ENCODE data around the gene NELL1. TPM values are rescaled to one million over a fixed set of nuclear protein-coding genes. Genes with fewer than 3 reads are reported as not detected.

Gene NELL1
- polyA plus RNA-seq, 1 of the 3 experiments (the other 2 are of a cell fraction): not detected

DNA sequence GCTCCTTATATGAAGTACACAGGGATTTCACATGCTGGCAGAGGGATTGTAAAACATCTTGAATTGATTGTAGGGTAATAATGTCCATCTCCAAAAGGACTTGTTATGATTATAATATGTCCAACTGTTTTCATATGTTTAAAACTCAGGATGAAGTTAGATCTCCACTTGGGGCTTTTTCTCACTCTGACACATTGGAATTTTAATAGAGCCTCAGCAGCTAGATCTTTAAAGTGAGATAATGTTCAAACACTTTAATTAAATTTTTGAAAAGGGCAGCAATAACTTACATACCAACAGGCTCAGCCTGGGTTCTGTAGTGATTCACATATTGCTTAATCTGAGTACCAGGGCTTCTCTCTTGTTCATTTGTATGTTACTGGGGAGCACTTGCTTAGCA is 152.1 kb downstream of the NELL1 start:
- CTCF ChIA-PET: no interaction called here
- TF ChIP-seq, protein P1, sequence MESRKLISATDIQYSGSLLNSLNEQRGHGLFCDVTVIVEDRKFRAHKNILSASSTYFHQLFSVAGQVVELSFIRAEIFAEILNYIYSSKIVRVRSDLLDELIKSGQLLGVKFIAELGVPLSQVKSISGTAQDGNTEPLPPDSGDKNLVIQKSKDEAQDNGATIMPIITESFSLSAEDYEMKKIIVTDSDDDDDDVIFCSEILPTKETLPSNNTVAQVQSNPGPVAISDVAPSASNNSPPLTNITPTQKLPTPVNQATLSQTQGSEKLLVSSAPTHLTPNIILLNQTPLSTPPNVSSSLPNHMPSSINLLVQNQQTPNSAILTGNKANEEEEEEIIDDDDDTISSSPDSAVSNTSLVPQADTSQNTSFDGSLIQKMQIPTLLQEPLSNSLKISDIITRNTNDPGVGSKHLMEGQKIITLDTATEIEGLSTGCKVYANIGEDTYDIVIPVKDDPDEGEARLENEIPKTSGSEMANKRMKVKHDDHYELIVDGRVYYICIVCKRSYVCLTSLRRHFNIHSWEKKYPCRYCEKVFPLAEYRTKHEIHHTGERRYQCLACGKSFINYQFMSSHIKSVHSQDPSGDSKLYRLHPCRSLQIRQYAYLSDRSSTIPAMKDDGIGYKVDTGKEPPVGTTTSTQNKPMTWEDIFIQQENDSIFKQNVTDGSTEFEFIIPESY (IDR thresholded peaks at IDR 0.05; ENCODE audit: borderline replicate concordance, low read depth): no peak
- TF ChIP-seq YY1 (IDR thresholded peaks at IDR 0.05; ENCODE audit: low read depth): no peak
- no peak for TF ChIP-seq NFIC (IDR thresholded peaks at IDR 0.05; ENCODE audit: borderline replicate concordance)
- TF ChIP-seq, protein P2, sequence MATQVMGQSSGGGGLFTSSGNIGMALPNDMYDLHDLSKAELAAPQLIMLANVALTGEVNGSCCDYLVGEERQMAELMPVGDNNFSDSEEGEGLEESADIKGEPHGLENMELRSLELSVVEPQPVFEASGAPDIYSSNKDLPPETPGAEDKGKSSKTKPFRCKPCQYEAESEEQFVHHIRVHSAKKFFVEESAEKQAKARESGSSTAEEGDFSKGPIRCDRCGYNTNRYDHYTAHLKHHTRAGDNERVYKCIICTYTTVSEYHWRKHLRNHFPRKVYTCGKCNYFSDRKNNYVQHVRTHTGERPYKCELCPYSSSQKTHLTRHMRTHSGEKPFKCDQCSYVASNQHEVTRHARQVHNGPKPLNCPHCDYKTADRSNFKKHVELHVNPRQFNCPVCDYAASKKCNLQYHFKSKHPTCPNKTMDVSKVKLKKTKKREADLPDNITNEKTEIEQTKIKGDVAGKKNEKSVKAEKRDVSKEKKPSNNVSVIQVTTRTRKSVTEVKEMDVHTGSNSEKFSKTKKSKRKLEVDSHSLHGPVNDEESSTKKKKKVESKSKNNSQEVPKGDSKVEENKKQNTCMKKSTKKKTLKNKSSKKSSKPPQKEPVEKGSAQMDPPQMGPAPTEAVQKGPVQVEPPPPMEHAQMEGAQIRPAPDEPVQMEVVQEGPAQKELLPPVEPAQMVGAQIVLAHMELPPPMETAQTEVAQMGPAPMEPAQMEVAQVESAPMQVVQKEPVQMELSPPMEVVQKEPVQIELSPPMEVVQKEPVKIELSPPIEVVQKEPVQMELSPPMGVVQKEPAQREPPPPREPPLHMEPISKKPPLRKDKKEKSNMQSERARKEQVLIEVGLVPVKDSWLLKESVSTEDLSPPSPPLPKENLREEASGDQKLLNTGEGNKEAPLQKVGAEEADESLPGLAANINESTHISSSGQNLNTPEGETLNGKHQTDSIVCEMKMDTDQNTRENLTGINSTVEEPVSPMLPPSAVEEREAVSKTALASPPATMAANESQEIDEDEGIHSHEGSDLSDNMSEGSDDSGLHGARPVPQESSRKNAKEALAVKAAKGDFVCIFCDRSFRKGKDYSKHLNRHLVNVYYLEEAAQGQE (IDR thresholded peaks at IDR 0.05; ENCODE audit: low read depth, low read length): no peak
- TF ChIP-seq GATA2 (CRISPR knock-in tag; IDR thresholded peaks at IDR 0.05): no peak
- TF ChIP-seq NRF1 (IDR thresholded peaks at IDR 0.05; ENCODE audit: low read depth, low read length): no peak
- TF ChIP-seq TCF12 (IDR thresholded peaks at IDR 0.05): no peak
- TF ChIP-seq TEAD4 (IDR thresholded peaks at IDR 0.05; ENCODE audit: borderline replicate concordance, insufficient read depth): no peak
- TF ChIP-seq RCOR1 (IDR thresholded peaks at IDR 0.05; ENCODE audit: low read length): no peak
- no peak for TF ChIP-seq FOXM1 (IDR thresholded peaks at IDR 0.05; ENCODE audit: low read depth)
- no peak for TF ChIP-seq FOXJ3 (CRISPR knock-in tag; IDR thresholded peaks at IDR 0.05)
- TF ChIP-seq, protein P3, sequence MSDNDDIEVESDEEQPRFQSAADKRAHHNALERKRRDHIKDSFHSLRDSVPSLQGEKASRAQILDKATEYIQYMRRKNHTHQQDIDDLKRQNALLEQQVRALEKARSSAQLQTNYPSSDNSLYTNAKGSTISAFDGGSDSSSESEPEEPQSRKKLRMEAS (IDR thresholded peaks at IDR 0.05; ENCODE audit: low read depth): no peak
- TF ChIP-seq SIN3A (IDR thresholded peaks at IDR 0.05; ENCODE audit: borderline replicate concordance, low read depth, low read length): no peak
- no peak for TF ChIP-seq ELF1 (IDR thresholded peaks at IDR 0.05)
- no peak for TF ChIP-seq EP300 (IDR thresholded peaks at IDR 0.05; ENCODE audit: borderline replicate concordance in 1 of 2, low read depth in 1 of 2, low read length in 1 of 2)
- no peak for TF ChIP-seq SMC3 (IDR thresholded peaks at IDR 0.05; ENCODE audit: low read depth, low read length)
- TF ChIP-seq POLR2AphosphoS5 (IDR thresholded peaks at IDR 0.05; ENCODE audit: low read depth, low read length): no peak
- no peak for TF ChIP-seq RXRA (IDR thresholded peaks at IDR 0.05; ENCODE audit: borderline replicate concordance, low read depth)
- no peak for TF ChIP-seq CHD2 (IDR thresholded peaks at IDR 0.05; ENCODE audit: low read length, partially characterized antibody)
- no peak overlapping the region for H3K27ac ChIP-seq (ENCODE audit: low read depth in 2 of 2, low read length in 1 of 2)

More for the DNA sequence above, 152.1 kb downstream of the NELL1 start:
- Histone ChIP-seq H3K9ac (no peak overlapping the region), H3K4me1 (ENCODE audit: control insufficient read depth in 1 of 2, insufficient read depth in 2 of 2, low read depth in 1 of 2, low read length in 1 of 2) (no peaks in the 10 kb centered on the region; a peak in 1 of 4 replicates), H3K9me2 (0 out of 2 replicates have a peak, but pooled peaks cover 2% of the 10 kb centered on the region), H2AFZ (ENCODE audit: low read depth) (no peak overlapping the region), H3K79me2 (ENCODE audit: insufficient read depth) (no peaks in the 10 kb centered on the region), H3K27me3 (ENCODE audit: insufficient read depth) (no peaks in the 10 kb centered on the region), H3F3A (replicated peaks; ENCODE audit: insufficient read depth) (no peaks in the 10 kb centered on the region), H3K36me3 (replicated peaks in 1 of 2; ENCODE audit: control insufficient read depth in 1 of 2, insufficient read depth in 2 of 2, low read length in 1 of 2) (no peaks in the 10 kb centered on the region), H3K4me3 (ENCODE audit: low read depth in 2 of 2, low read length in 1 of 2) (no peak overlapping the region), H3K9me3 (no peaks in the 10 kb centered on the region), H3K4me2 (no peak overlapping the region), H4K20me1 (ENCODE audit: insufficient read depth) (no peaks in the 10 kb centered on the region)
- POLR2A ChIA-PET: no interaction called here
- DNase-seq: no peak
